GM19438 (cell line): ENCODE results near the gene ESAM.
A peak's percentile ranks its signal among the peaks of the same experiment; 100 is the strongest.

Source experiments
- ATAC-seq: cut with Tn5 transposase; IDR thresholded peaks from one replicate; pipeline ENCODE4 v1.9.1; 2021; ENCODE audit warnings: low read depth; ENCODE audit not compliant: unreplicated experiment

Gene ESAM

GRCh38 chr11:124737638-124738305 lies 24.3 kb downstream of the ESAM start:
- ATAC-seq, result no peak

GRCh38 chr11:124736736-124737135 lies 25.4 kb downstream of the ESAM start:
- ATAC-seq, result no peak

GRCh38 chr11:124732230-124732629 lies 29.9 kb downstream of the ESAM start:
- ATAC-seq, result no peak

- ATAC-seq, result no peak
Measured at GRCh38 chr11:124729571-124729970, 32.5 kb downstream of the ESAM start.

DNA sequence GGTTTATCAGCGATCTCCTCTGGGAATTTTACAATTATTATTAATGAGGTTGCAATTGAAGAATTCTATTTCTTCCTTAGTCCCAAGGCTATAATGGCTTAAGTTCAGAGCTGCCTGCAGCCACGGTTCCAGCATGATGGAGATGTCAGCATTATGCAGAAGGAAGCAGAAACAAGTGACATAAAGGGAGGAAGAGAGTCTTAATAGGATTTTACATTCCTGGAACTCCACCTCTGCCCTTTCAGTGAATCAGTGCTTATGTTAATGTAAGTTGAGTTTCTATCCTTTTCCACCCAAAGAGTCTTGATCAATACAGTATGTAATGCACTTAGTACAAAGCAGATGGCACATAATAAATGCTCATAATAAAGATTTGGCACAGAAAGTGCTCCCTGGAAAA lies 34.0 kb downstream of the ESAM start:
- no peak for ATAC-seq

GRCh38 chr11:124727474-124727873 lies 34.6 kb downstream of the ESAM start:
- no peak for ATAC-seq

DNA sequence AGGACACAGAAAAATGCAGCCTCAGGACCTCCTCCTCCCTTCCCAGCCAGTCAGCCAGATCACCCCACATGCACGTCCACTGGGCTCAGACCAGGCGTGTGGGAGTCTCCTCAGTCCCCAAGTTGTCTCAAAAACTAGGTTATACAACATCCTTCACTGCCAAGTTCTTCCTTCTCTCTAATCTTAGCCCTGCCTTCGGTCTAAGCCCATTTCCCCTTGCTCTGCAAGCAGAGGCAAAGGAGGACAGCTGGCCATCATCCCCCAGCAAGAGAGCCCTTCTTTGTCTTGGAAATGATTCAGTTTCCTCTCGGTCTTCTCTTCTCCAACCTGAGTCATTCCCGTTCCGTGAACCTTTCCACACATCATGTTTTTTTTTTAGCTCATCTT lies 36.4 kb downstream of the ESAM start:
- ATAC-seq, result peak; percentile 10

GRCh38 chr11:124724979-124725718 lies 36.9 kb downstream of the ESAM start:
- ATAC-seq, result peak; percentile 95

DNA sequence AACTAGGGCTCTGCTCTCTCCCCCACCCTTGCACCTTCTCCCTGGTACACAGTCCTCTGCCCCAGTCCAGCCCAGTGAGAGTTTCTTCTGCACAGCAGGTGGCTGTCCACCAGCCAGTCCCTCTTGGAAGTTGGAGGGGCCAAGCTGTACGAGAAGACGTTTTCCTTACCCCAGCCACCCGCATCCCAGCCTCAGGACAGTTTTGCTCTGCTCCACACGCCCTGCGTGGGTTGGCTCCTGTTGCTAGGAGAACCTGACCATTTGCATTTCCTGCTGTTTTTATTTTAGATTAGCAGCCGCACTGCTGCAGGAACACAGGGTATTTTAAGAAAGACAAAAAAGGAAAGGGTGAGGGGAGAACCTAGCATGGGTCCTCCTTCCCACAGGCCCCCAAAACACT lies 39.9 kb downstream of the ESAM start:
- no peak for ATAC-seq

- no peak for ATAC-seq
Measured at GRCh38 chr11:124719534-124719933, 42.6 kb downstream of the ESAM start.

- ATAC-seq, result no peak
Measured at GRCh38 chr11:124718801-124719200, 43.3 kb downstream of the ESAM start.

DNA sequence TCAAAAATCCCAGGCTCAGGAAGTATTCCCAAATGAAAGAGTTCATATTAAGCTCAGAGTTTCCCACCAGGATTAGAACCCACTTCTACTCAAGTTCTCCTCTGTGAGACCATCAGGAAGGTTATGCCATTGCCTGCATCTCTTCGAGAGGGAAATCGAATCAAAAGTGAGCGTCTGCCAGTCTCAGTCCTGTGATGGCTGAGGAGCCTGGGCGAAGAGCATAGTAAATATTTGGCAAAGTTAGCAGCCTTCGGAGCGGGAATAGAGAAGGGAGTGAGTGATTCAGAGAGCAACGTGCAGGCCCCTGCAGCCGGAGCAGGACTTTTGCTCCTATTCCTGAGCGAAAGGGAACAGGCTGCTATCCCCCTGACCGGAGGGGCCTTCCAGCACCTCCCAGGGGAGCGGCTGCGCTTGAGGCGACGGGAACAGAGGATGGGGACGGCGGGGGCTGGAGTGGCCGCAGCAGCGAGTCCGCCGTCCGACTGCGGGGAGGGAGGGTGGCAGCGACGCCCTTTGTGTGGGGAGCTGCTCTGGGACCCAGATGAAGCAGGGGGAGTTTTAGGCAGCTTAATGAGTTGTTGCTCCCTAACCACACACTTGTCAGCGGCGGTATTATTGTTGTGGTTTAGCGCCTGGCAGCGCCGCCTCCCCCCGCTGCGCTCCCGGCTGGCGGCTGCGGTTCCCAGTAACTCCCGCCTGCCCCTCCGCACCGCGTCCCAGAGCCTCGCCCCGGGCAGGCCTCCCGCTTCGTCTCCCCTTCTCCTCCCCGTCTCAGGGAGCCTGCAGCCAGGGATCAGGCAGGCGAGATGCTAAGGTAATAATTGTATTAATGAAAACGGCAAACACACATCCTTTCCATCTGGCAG lies 44.1 kb downstream of the ESAM start:
- peak; percentile 47 for ATAC-seq

- peak; percentile 54 for ATAC-seq
Measured at GRCh38 chr11:124717421-124717785, 44.7 kb downstream of the ESAM start.

DNA sequence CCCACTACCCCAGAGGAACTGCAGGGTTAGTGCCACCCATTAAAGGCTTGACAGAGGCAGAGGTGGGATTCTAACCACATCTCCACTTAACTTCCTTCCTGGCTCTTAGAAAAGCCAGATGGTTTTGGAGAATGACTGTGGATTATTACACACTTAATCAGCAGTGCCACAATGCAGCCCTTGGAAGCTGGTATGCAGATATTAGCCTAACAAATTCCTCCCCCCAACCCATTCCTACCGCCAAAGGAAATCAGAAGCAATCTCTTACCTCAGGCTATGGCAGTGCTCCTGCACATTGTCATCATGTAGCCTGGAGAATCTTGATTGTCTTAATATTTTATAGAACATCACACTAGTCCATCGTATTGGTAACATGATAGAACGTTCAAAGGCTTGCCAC lies 45.5 kb downstream of the ESAM start:
- ATAC-seq, result no peak

DNA sequence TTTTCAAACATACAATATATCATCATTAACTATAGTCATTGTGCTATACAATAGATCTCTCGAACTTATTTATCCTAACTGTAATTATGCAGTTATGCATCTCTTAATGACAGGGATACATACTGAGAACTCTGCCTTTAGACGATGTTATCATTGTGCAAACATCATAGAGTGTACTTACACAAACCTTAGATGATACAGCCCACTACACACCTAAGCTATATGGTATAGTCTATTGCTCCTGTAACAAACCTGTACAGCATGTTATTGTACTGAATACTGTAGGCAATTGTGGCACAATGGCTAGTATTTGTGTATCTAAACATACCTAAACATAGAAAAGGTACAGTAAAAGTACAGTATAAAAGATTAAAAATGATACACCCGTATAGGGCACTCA lies 49.7 kb downstream of the ESAM start:
- ATAC-seq, result no peak

- ATAC-seq, result no peak
Measured at GRCh38 chr11:124707829-124708228, 54.3 kb downstream of the ESAM start.
